HepG2 (cell line): Measurements from ENCODE around the gene MEGF11. TPM values are rescaled to one million over a fixed set of nuclear protein-coding genes. Genes with fewer than 3 reads are reported as not detected.

Experiments used
- BCL3 ChIP-seq: sonication (generic); formaldehyde crosslinking; IDR thresholded peaks from 2 replicates; pipeline ENCODE4 v1.5.1; 2020; ENCODE audit warnings: mild to moderate bottlenecking, missing genetic modification reagents, moderate library complexity
- CBX5 ChIP-seq: sonication (generic); formaldehyde crosslinking; IDR thresholded peaks from 2 replicates; pipeline ENCODE4 v1.4.0; 2020; ENCODE audit warnings: missing genetic modification reagents, borderline replicate concordance
- ETV5 ChIP-seq: IDR thresholded peaks from 2 replicates; pipeline ENCODE4 v1.6.1; 2018; ENCODE audit warnings: missing biosample characterization, missing genetic modification reagents, inconsistent platforms, borderline replicate concordance
- GATA4 ChIP-seq: sonication (generic); IDR thresholded peaks from 2 replicates; pipeline ENCODE4 v1.6.1; 2016; ENCODE audit warnings: antibody characterized with exemption, low read depth, borderline replicate concordance
- NCOA1 ChIP-seq: sonication (generic); formaldehyde crosslinking; IDR thresholded peaks from 2 replicates; pipeline ENCODE4 v1.9.0; 2021; ENCODE audit warnings: missing genetic modification reagents
- NFYB ChIP-seq: sonication (generic); formaldehyde crosslinking; IDR thresholded peaks from 2 replicates; pipeline ENCODE4 v1.4.0; 2020; ENCODE audit warnings: missing genetic modification reagents
- RNF2 ChIP-seq: fragments of 450-650 bp; conservative IDR thresholded peaks from 2 replicates; pipeline ENCODE4 v1.6.1; 2016; ENCODE audit warnings: low read depth
- SOX13 ChIP-seq, 3 experiments: fragments of 450-650 bp in 1 of 3; sonication (generic) in 1 of 3; formaldehyde crosslinking in 1 of 3; IDR thresholded peaks in 2 of 3; conservative IDR thresholded peaks in 1 of 3; 2 replicates each; pipeline versions ENCODE4 v1.5.0 to v1.6.1; 2016 to 2020; ENCODE audit warnings: antibody characterized with exemption in 1 of 3, mild to moderate bottlenecking in 1 of 3, missing compliant biosample characterization in 1 of 3, missing genetic modification reagents in 1 of 3, moderate library complexity in 1 of 3
- TCF7L2 ChIP-seq: IDR thresholded peaks from 2 replicates; pipeline ENCODE4 v1.6.1; 2011; ENCODE audit warnings: mild to moderate bottlenecking, low read depth, low read length, moderate library complexity
- ZBTB14 ChIP-seq: sonication (generic); formaldehyde crosslinking; IDR thresholded peaks from 2 replicates; pipeline ENCODE4 v1.4.0; 2020; ENCODE audit warnings: missing genetic modification reagents
- ZBTB46 ChIP-seq: sonication (generic); formaldehyde crosslinking; IDR thresholded peaks from 2 replicates; pipeline ENCODE4 v1.4.0; 2020; ENCODE audit warnings: mild to moderate bottlenecking, missing genetic modification reagents, borderline replicate concordance
- ZNF326 ChIP-seq: sonication (generic); formaldehyde crosslinking; IDR thresholded peaks from 2 replicates; pipeline ENCODE4 v1.4.0; 2020; ENCODE audit warnings: missing genetic modification reagents, borderline replicate concordance
- ZNF407 ChIP-seq: sonication (generic); formaldehyde crosslinking; IDR thresholded peaks from one replicate; pipeline ENCODE4 v1.5.1; 2020; ENCODE audit warnings: mild to moderate bottlenecking, missing genetic modification reagents; ENCODE audit errors: not compliant biosample characterization
- ZNF432 ChIP-seq: sonication (generic); formaldehyde crosslinking; IDR thresholded peaks from 2 replicates; pipeline ENCODE4 v1.5.0; 2020; ENCODE audit warnings: missing genetic modification reagents, mild to moderate bottlenecking, borderline replicate concordance
- ZNF850 ChIP-seq: sonication (generic); formaldehyde crosslinking; conservative IDR thresholded peaks from 2 replicates; pipeline ENCODE4 v1.9.0; 2021; ENCODE audit warnings: mild to moderate bottlenecking, missing genetic modification reagents
- polyA plus RNA-seq, 8 experiments: library from polyadenylated mRNA; depleted of rRNA in 3 of 8; stranded (reverse) in 7 of 8; unstranded in 1 of 8; fragments of >200 nt; fragmentation: Illumina TruSeq in 4 of 8; extraction: Trizol in 4 of 8; gene quantifications; 2 replicates each; pipeline versions ENCODE4 v1.2.1 to v1.2.3, GENCODE V29; 2011 to 2016; ENCODE audit warnings: low read depth in 4 of 8, missing spikeins in 1 of 8, mixed read lengths in 1 of 8; ENCODE audit not compliant: insufficient read depth in 1 of 8
- total RNA-seq, 5 experiments: library from RNA; depleted of rRNA; stranded (reverse); fragments of >200 nt; fragmentation: Illumina TruSeq; extraction: Trizol; gene quantifications; 2 replicates each; pipeline ENCODE4 v1.2.3, GENCODE V29; 2016; ENCODE audit warnings: low read depth in 1 of 5

The MEGF11 gene
- total and polyA plus RNA-seq, 2 of the 13 experiments (the other 11 are each of a cell fraction or from before 2014, with no cell fraction given) = not detected

- TF ChIP-seq ZNF407 (CRISPR knock-in tag) (peak; percentile 54), NCOA1 (CRISPR knock-in tag) (0 out of 2 replicates have a peak, but pooled peaks have one; percentile 24), ZBTB14 (no peak), ZNF432 (CRISPR knock-in tag) (no peak), NFYB (peak; percentile 43; the same call in 1 of the 2 replicates), GATA4 (no peak; the same call in 1 of the 2 replicates), RNF2 (peak; percentile 65), ZNF850 (CRISPR knock-in tag) (no peak; the same call in 1 of the 2 replicates), TCF7L2 (no peak), ZNF326 (CRISPR knock-in tag) (no peak), BCL3 (no peak), ZBTB46 (CRISPR knock-in tag) (no peak), CBX5 (CRISPR knock-in tag) (peak; percentile 76; the same call in 1 of the 2 replicates), SOX13 (IDR thresholded peaks at IDR 0.05) (no peak), SOX13 (CRISPR knock-in tag; conservative IDR thresholded peaks at IDR 0.05 in 1 of 2, IDR thresholded peaks at IDR 0.05 in 1 of 2) (no peak), ETV5 (CRISPR knock-in tag) (peak; percentile 41; the same call in 1 of the 2 replicates)
These were observed 384.2 kb downstream of the MEGF11 start, which contains the start of gene RAB11A (continued) for GRCh38 chr15:65869126-65869953.
